HG02588 (cell line): ENCODE data around the gene ACER1.
A peak's percentile ranks its signal among the peaks of the same experiment; 100 is the strongest.
"Not testable (repeated sequence)": the region's sequence is repeated elsewhere in the genome, so short reads cannot be mapped to it uniquely, and the experiment has no call there.

ENCODE experiments used
- ATAC-seq: cut with Tn5 transposase; IDR thresholded peaks from one replicate; pipeline ENCODE4 v1.9.1; 2021; ENCODE audit warnings: mild to moderate bottlenecking, moderate library complexity; ENCODE audit not compliant: unreplicated experiment

The ACER1 gene

DNA sequence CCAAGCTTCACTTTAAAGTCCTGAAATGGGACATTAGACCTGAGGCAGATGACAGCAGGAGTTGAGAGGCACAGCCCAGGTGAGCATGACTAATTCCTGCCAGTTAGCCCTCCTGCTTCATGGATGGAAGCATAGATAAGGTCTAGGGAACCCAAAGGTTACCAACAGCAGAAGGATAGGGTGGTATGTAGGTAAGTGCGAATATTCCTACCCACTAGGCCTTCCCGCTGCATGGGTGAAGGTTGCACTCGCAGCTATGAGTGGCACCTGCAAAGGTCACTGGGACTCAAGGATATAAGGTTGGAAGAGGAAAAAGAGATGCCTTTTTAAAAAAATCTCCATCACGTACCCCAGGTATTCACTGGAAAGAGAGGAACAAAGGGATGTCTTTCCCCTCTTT is 41.4 kb downstream of the ACER1 start:
- no peak for ATAC-seq

DNA sequence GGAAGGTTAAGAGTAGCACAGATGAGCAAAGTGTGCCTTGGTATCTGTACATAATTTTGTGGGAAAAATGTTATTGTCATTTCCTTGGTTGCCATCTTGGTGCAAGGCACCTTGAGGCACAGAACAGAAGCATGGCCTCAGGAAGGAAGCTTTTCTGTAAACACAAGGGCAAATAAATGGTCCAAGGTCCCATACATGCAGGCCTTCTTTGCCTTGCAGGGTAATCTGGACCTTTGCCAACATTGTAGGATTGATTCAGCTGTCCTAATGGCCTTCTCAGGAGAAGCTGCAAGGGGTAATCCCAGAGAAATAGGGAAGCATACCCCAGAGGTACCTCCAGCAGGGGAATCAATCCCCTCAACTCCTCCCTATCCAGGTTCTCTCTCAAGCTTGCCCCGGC is 44.7 kb downstream of the ACER1 start:
- ATAC-seq, result no peak

DNA sequence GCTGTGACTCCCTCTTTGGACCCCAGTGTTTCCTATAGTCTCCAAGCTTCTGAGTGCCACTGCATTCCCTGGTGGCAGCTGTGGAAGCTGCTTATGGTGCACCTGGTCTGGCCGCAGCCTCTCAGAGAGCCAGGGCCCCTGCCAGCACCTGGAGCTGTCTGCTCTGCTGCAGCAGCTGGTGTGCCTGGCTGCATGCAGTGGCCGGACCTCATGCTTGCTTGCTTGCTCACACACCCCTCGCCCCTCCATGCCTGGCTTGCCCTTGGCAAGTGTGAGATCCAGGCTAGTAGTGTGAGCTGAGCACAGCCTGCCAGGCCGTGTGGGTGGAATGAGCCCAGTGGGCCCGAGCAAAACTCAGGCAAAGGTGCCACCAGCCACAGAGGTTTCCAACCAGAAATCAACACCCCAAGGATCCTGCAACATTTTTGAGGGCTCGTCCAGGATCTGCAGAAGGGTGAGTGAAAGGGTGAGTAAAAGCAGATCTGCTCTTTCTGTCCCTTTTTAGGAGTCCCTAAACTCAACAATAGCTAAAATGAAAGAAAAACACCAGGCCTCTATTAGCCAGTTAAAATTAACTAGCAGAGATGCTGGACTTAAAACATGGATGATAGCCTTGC is 46.0 kb downstream of the ACER1 start:
- ATAC-seq, result no peak

DNA sequence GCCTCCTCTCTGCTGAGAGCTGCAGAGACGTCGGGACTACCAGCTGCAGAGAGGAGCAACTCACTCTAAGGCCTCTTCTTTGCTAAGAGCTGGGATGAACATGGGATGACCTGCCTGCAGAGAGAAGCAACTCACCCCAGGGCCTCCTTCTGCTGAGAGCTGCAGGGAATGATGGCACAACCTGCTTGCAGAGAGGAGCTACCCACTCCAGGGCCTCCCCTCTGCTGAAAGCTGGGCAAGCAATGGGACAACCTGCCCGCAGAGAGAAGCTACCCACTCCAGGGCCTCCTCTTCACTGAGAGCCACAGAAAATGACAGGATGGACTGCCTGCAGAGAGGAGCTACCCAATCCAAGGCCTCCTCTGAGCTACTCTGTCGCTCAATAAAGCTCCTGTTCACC is 46.7 kb downstream of the ACER1 start:
- ATAC-seq, result no peak

DNA sequence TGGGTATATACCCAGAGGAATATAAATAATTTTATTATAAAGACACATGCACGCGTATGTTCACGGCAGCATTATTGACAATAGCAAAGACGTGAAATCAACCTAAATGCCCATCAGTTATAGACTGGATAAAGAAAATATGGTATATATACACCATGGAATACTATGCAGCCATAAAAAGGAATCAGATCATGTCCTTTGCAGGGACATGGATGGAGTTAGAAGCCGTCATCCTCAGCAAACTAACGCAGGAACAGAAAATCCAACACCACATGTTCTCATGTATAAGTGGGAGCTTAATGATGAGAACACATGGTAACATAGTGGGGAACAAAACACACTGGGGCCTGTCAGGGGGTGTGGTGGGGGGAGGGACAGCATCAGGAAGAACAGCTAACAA is 51.0 kb downstream of the ACER1 start:
- ATAC-seq, result not testable (repeated sequence)

DNA sequence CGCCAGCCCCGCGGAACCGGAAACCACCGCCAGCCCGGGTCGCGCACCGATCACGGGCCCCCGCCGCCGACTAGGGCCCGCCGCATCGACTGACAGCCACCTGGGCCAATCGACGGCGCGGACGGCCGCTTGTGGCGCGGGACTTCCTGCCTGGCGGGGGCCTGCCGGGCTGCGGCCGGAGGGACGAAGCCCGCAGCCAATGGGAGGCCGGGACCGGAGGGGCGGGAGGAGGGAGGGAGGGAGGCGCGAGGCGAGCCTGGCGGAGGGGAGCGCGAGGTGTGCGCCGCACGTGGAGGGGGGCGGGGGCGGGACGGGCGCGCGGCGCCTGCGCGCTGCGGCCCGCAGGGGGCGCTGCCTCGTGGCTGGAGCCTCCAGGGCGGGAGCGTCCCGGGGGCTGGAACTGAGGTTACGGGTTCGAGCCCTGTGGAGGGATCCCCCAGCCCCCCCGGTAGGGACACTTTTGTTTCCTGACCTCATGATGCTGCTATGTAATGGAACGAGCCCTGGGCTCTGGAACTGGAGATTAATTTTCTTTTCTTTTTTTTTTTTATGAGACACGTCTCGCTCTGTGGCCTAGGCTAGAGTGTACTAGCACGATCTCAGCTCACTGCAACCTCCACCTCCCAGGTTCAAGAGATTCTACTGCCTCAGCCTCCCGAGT is 53.4 kb downstream of the ACER1 start, which contains the start of gene MLLT1:
Gene MLLT1, minus strand, starts transcription at position 45 of the 661 bp plus-strand sequence. CDS start 191 bp downstream, outside the sequence.
- peak; percentile 92 for ATAC-seq

DNA sequence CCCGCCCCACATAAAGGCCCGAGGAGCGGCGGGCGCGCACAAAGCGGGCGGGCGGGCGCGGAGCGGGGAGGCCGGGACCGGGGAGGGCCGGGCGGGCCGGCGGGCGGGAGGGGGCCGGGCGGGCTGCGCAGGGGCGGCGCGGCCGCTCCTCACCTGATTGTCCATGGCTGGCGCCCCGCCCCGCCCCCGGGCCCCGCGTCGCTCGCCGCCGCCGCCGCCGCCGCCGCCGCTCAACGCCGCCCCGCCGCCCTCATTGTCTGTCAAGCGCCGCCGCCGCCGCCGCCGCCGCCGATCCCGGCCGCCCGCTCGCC is 53.8 kb downstream of the ACER1 start:
- peak; percentile 33 for ATAC-seq

DNA sequence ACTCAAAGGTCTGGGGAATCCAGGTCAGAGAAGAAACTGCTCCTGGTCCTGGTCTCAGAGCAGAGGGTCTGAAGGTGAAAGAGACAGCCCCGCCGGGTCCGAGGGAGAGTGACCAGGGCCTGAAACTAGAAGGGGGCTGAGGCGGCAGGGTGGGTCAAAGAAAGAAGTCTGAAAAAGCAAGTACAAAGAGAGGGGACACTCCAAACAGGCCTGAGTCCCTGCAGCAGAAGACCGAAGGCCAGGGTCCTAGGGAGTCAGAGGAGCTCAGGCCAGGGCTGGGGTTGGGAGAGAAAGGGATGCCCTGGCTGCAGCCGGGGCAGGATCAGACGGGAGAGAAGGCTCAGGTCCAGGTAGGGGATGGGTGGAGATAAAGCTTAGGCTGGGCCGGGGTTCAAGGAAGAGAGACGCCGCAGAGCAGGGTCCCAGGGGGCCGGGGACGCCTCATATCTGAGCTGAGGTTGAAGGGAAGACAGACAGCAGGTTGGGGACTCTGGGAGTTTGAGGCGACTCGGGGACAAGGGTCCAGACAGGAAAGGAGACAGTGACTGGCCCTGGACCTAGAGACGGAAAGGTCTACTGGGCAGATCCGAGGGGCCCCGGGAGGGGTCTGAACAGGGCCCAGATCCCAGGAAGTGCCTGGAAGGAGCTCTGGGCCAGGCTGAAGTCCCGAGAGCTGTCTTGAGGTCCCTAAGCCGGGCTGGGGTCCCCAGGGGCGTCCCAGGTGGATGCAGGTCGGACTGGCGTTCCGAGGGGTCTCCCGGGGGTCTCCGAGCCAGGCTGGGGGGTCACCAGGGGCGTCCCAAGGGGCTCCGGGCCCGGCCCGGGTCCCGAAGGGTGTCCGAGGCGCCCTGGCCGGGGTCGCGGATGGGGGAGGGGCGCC is 54.4 kb downstream of the ACER1 start:
- no peak for ATAC-seq

DNA sequence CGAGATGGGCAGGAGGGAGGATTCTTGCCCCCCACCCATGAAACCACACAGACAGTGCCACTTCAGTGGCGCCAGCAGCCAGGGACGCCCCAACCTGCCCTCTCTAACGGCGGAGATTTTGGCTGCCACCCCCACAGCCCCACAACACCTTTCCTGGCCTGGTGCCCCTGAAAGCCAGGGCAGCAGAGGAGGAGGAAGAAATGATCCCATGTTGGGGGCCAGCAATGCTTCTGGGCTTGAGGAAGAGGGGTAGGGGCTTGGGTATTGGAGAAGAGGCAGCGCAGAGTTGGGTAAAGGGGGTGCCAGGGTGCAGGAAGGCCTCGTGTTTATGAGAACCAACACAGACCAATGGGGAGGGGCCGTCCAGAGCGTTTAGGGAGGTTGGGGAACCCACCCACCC is 55.4 kb downstream of the ACER1 start:
- no peak for ATAC-seq

DNA sequence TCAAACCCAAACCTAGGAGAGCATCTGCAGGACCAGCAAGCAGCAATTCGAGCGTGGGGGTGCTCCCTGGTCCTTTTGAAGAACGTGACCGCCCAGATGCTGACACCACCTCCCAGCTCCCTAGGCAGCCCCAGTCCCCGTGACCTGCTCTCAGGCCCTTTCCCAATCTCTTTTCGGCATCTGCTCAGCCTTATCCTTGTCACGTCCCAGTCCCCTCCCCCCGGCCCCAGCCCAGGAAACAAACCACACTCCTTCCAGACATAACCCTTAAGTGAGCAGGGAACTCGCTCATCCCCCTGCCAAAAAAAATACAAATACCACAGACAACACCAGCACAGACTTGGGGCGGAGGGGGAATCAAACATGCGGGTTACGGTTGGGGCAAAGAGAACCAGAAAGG is 57.0 kb downstream of the ACER1 start:
- no peak for ATAC-seq

DNA sequence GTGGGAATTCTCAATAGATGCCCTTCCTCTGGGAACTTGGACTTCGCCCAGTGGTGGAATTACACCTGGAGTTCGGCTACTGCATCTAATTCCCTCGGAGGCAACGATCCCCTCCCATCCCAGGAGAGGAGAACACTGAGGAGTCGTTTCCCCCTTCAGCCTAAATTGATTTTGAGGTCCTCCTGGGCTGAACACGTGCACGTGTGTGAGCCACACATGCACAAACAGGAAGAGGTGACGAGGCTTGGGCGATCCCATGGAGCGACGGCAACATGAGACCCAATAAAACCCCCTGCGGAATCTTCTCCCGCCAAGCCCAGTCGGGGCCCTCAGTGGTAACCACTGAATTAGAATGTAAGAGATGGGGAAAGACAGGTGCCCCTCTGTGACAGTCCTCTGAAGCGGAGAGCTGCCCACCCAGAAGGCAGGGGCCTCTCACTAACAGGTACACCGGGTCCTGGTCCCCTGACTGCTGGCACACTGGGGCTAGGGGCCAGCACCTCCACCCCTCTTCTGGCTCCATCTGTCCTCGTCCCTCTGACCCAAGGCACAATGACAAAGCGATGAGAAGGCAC is 58.2 kb downstream of the ACER1 start:
- ATAC-seq, result no peak

DNA sequence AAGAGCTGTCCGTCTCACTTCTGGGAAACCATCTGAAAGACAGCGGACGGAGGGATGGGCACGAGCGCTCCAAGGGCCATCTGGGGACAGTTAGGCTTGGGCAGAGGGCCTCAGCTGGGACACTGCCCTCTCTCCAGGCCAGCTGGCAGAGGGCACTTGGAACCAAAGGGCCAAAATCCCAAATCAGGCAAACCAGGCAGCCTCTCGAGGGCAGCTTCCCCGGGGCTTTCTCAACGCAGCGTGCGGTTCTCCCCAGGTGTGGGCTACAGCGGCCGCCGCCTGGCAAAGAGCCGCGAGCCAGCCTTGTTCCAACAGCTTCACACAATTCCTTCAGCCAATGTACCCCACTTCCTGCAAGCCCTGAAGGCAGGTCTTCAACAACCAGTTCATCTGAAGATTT is 58.7 kb downstream of the ACER1 start:
- ATAC-seq, result no peak

DNA sequence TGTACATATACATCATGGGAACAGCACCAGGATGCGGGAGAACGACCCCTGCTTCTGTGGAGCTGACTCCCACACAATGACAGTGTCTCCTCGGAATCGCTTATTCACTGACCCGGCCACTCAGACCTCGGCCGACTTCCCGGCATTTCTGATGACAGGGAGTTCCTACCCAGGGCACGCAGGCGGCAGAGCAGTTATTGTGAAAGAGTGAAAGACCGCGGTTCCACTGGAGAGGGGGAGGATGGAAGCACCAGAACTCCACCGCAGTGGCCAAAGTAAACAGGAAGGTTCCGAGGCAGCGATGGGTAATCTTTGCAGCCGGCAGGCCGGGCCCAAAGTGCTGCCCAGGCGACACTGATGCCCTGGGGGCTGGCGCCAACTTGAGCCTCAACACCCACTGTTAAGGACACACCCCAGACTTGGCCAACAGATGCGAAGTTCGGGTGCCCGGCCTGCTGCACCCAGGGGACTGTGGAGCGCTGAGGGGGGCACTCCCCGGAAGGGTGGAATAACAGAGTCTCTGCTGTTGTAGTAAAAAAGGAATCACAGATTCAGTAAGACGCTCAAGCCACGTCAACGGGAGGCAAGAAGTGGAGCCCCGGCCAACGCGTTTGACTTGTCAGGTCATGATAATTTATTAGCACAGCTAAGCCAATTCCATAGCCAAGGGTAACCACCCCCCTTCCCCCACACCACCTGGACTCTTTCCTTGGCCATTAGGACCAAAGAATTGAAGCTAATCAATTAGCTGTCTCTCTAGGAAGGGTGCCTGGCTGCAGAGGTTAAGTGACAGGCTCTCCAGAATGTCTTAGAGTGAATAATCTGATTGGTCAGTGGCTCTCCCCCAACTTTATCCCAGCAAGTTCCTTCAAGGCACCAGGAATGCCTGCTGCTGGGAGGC is 59.5 kb downstream of the ACER1 start:
- no peak for ATAC-seq

DNA sequence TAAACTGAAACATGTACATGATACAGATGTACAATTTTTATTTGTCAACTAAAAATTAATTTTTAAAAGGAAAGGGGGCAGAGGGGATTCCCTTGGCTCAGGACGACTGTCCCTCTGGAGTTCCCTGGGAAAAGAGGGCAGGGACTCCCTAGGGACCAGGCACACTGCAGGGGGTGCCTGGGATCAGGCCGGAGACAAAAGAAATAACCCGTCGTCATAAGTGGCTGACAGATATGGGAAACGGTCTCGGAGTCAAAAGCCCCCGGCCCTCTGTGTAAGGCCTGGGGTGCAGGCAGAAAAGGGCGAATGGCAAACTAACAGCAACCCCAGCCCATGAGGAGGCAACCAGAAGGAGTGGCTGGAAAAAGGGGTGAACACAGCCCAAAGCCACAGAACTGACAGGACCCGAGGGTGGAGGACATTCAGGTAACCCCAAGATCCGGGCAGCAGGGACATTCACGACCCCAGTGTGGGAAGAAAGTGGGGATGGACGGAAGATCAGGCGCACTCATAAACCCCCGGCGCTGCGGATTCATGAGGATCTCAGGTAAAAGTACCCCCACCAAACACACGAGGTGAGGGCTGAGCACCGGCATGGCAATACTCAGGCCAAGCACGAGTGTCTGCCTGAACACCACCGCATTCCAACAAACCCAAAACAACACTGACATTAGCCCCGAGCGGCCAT is 60.4 kb downstream of the ACER1 start:
- no peak for ATAC-seq

DNA sequence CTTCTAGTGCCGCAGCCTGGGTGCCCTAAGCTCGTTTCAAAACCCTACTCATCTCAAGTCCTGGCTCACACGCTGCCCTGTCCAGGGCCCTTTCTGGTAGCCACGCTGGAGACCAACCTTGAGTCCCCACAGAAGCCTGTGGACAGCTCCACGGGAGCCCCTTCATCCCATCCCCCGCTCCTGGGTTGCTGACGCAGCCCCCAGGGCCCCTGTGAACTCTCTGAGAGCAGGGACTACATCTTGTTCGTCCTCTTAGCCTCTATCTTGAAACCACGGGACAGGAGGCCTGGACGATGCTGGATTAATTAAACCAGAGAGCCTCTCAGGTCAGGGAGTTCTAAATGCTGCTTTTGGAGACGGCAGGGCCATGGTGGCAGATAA is 61.0 kb downstream of the ACER1 start:
- ATAC-seq, result no peak

DNA sequence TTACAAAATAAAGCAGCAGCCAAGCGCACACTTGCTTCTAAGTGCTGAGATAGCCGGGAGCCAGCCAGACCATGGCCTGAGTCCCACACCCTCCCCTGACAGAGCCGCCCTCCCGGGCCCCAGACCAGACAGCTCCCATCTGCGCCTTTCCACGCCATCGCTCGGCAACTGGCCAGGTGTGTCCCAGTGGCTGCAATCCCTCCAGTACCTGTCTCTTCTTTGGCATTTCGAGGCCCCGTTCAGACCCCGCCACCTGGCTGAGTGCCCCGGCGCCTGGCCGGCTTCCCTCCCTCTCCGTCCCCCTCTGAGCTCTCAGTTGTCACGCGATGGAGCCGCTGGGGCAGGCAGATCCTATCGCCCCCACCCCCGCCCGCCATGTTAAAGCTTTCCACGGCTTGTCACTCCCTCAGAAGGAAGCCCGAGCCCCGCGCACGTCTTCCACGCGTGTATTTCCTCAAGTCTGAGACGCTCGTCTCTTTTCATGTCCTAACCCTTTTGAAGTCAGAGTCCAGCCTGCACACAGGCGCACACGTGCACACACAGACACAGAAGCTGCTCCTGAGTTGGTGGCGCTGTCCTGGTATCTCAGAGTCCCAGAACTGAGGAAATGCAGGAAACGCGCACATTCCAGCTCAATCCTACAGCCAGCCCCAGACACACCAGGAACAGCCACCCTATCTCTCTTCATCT is 61.5 kb downstream of the ACER1 start:
- no peak for ATAC-seq

DNA sequence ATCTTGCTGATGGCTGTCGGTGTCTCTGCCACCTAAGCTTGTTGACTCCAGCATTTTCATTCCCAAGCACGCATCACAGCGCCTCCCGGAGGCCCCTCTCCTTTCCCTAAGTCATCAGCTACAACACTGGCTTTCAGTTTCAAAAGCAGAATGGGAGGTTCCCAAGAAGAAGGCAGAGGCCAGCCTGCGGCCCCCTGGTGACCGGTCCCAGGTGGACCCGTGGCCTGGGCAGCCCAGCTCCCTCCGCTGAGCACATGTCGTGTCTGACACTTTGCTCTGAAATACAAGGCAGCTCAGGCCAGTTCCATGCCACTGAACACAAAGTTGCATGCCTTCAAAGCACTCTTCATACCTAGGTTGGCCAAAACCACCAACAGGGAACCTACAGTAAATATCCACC is 62.2 kb downstream of the ACER1 start:
- ATAC-seq, result no peak

DNA sequence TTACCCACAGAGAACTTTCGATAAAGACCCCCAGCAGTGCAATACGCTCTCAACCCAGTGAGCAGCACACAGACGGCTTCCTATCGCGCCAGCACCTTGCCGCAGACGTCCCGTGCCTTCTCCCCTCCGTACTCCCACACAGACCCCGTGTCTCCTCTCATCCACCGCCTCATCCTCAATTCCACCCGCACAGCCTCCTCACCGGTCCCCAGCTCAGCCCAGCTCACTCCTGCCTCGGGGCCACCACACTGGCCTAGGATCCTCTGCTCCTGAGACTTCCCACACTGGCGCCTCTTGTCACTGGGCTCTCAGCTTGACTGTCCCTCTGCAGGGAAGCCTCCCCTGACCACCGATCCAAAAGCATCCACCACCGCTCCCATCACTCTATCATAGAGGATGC is 62.6 kb downstream of the ACER1 start:
- ATAC-seq, result no peak

DNA sequence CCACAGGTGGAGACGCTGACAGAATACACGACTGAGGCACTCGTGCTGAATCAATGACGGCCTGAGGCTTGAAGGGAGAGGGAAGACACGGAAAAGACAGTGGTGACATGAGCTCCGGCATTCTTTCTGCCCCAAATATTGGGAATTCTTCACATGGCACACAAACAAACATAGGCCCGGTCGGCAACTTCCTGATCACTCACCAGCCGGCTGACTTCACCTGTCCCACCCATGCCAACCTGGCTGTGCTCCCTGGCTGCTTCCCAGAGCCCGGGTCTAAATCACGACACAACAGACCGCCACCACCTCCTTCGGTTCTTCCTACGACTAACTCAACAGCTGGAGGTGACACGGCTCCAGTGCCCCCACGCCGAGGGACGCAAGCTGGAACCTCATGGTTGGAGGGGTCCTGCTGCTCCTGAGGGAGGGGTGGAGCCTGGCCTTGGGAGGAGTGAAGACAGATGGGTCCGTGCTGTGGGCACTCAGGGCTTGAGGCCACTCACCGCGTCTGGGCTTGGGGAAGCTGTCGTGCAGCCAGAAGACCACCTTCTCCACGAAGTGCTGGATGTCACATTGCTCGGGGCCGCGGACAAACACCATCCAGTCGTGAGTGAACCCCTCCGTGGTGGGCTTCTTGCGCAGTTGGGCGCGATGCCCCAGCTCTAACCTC is 63.2 kb downstream of the ACER1 start:
- ATAC-seq, result no peak
